ENCODE data around the gene VPS37C. TPM values are rescaled to one million over a fixed set of nuclear protein-coding genes. Genes with fewer than 3 reads are reported as not detected.

The VPS37C gene
- total RNA-seq, 1 experiment from 2014 or later, result 22.9 TPM

Other genes with a start within 250 kb of the VPS37C start
- gene TMEM109, start 247.3 kb downstream of the VPS37C start, total RNA-seq (2014; rRNA removed; shearing (Covaris generic)), result 27.2 and 38.1 TPM in 2 replicates
- gene TMEM132A, start 237.0 kb downstream of the VPS37C start, total RNA-seq (2014; rRNA removed; shearing (Covaris generic)), result 20.9 and 22.0 TPM in 2 replicates
- gene SLC15A3, start 209.2 kb downstream of the VPS37C start, total RNA-seq (2014; rRNA removed; shearing (Covaris generic)), result not detected in 2 replicates
- gene CD6, start 189.7 kb downstream of the VPS37C start, total RNA-seq (2014; rRNA removed; shearing (Covaris generic)), result not detected in 2 replicates
- gene CD5, start 58.9 kb downstream of the VPS37C start, total RNA-seq (2014; rRNA removed; shearing (Covaris generic)), result not detected in 2 replicates
- not detected in 2 replicates for gene PGA3, start 42.1 kb upstream of the VPS37C start, total RNA-seq (2014; rRNA removed; shearing (Covaris generic))
- not detected in 2 replicates for gene PGA4, start 60.9 kb upstream of the VPS37C start, total RNA-seq (2014; rRNA removed; shearing (Covaris generic))
- not detected in 2 replicates for gene PGA5, start 79.7 kb upstream of the VPS37C start, total RNA-seq (2014; rRNA removed; shearing (Covaris generic))
- gene VWCE, start 133.9 kb upstream of the VPS37C start, total RNA-seq (2014; rRNA removed; shearing (Covaris generic)), result 0.30 and 0.46 TPM in 2 replicates
- gene DDB1, start 171.7 kb upstream of the VPS37C start, total RNA-seq (2014; rRNA removed; shearing (Covaris generic)), result 85.3 and 96.6 TPM in 2 replicates
- 42.0 and 43.6 TPM in 2 replicates for gene TKFC, start 171.8 kb upstream of the VPS37C start, total RNA-seq (2014; rRNA removed; shearing (Covaris generic))
- gene CYB561A3, start 200.5 kb upstream of the VPS37C start, total RNA-seq (2014; rRNA removed; shearing (Covaris generic)), result 16.0 and 25.1 TPM in 2 replicates
- 34.1 and 35.9 TPM in 2 replicates for gene TMEM138, start 200.9 kb upstream of the VPS37C start, total RNA-seq (2014; rRNA removed; shearing (Covaris generic))
- gene TMEM216, start 231.2 kb upstream of the VPS37C start, total RNA-seq (2014; rRNA removed; shearing (Covaris generic)), result 11.5 and 11.6 TPM in 2 replicates

Data from NCI-H460 (cell line).